Epithelial cell of esophagus (primary cell): ENCODE data around the gene AACS.
"Not testable (repeated sequence)": the region's sequence is repeated elsewhere in the genome, so short reads cannot be mapped to it uniquely, and the experiment has no call there.

Experiments used
- DNase-seq: peaks from one replicate; pipeline ENCODE4 v3.0.0; 2010; ENCODE audit warnings: low read depth
- H3K4me3 ChIP-seq: 2 replicates; pipeline ENCODE4 v1.5.1; 2011; ENCODE audit warnings: mild to moderate bottlenecking, low read length, control low read depth
- CTCF ChIP-seq: IDR thresholded peaks from 2 replicates; pipeline ENCODE4 v1.5.1; 2011; ENCODE audit warnings: low read depth, mild to moderate bottlenecking, low read length, control low read depth, inconsistent platforms; ENCODE audit not compliant: insufficient read depth; ENCODE audit errors: missing control alignments

The AACS gene

DNA sequence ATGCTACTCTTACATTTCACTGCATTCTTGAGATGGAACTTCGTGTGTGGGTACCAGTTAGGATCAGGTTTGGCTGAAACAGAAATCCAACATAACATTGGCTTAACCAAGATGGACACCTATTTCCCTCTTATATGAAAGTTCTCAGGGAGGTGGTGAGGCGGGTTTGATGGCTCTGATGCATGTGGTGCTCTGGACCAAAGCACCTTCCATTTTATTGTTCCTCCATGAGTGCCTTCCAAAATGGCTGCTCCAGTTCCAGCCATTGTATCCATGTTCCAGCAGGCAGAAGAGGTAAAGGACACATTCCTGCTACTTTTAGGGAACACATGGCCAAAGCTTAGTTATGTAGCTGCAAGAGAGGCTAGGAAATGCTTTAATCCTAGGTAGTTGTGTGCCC lies 42.2 kb upstream of the AACS start:
- H3K4me3 ChIP-seq, result no peak overlapping the region
- TF ChIP-seq CTCF, result no peak
- no peak for DNase-seq

- TF ChIP-seq CTCF, result no peak
- H3K4me3 ChIP-seq, result no peak overlapping the region
- no peak for DNase-seq
Measured at GRCh38 chr12:125024949-125025563, 40.2 kb upstream of the AACS start.

DNA sequence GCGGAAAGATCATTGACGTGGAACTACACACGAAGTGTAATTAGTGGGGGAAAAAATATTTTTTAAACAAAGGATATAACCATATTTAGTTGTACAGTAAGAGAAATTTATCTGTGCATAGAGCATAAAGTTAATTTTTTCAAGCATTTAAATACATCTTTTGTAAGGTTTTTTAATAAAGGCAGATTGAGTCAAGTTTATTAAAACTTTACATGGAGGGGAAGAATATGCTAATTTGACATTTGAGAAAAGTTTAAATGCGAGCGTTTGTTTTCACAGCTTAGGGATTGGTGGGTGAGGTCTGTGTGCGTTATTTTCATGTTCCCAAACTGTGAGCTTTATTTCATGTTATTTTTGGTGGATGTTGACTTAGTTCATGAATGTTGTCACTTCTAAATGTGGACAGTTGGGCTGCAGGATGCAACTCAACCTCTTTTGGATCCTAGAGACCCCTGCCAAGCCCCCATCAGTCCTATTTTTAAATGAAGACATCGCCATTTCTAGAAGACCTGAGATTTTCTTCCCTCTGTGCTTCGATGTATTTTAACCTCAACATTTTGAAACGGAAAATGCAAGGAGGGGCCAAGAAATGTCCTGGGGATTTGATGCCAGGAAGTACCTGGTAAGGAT lies 39.5 kb upstream of the AACS start:
- no peak overlapping the region for H3K4me3 ChIP-seq
- no peak for TF ChIP-seq CTCF
- DNase-seq, result no peak

- no peak overlapping the region for H3K4me3 ChIP-seq
- DNase-seq, result no peak
- TF ChIP-seq CTCF, result no peak
Measured at GRCh38 chr12:125028106-125028505, 37.1 kb upstream of the AACS start.

GRCh38 chr12:125029761-125030358 lies 35.4 kb upstream of the AACS start:
- DNase-seq, result no peak
- TF ChIP-seq CTCF, result no peak
- H3K4me3 ChIP-seq, result no peak overlapping the region

- not testable (repeated sequence) for H3K4me3 ChIP-seq, DNase-seq
Measured at GRCh38 chr12:125031471-125031870, 33.8 kb upstream of the AACS start.

- no peak overlapping the region for H3K4me3 ChIP-seq
- TF ChIP-seq CTCF, result no peak
- DNase-seq, result no peak
Measured at GRCh38 chr12:125032466-125033152, 32.6 kb upstream of the AACS start.
